ENCODE measurements around the gene NCAM2.

Gene NCAM2

GRCh38 chr21:21000591-21001175, 2.5 kb downstream of the NCAM2 start:
- DNase-seq (ENCODE audit: extremely low spot score), result no peak
- TF ChIP-seq CTCF (IDR thresholded peaks at IDR 0.05; ENCODE audit: control extremely low read depth, extremely low read depth, low read depth, missing control alignments), result no peak
- ChIA-PET CTCF (interaction anchor here (1.0 to 1.6 kb wide), 3 partner anchors 14 to 36 kb away, joined by 3 to 5 read pairs (median 3); no protein-coding TSS in a partner anchor), POLR2A (no interaction called here)

GRCh38 chr21:21001591-21002100, 3.4 kb downstream of the NCAM2 start:
- TF ChIP-seq CTCF (IDR thresholded peaks at IDR 0.05; ENCODE audit: control extremely low read depth, extremely low read depth, low read depth, missing control alignments), result no peak
- no peak for DNase-seq (ENCODE audit: extremely low spot score)
- ChIA-PET CTCF (interaction anchor here (1.2 kb wide), 1 partner anchor 9 kb away, joined by 3 read pairs; no protein-coding TSS in a partner anchor), POLR2A (no interaction called here)

GRCh38 chr21:21002153-21002552, 3.9 kb downstream of the NCAM2 start:
- ChIA-PET POLR2A (no interaction called here), CTCF (interaction anchor here (1.2 kb wide), 1 partner anchor 8 kb away, joined by 3 read pairs; no protein-coding TSS in a partner anchor)
- no peak for TF ChIP-seq CTCF (IDR thresholded peaks at IDR 0.05; ENCODE audit: control extremely low read depth, extremely low read depth, low read depth, missing control alignments)
- DNase-seq (ENCODE audit: extremely low spot score), result no peak

GRCh38 chr21:21003701-21004100, 5.5 kb downstream of the NCAM2 start:
- CTCF ChIA-PET, result interaction anchor here (0.9 to 1.2 kb wide), 3 partner anchors 11 to 24 kb away, joined by 3 read pairs; no protein-coding TSS in a partner anchor

GRCh38 chr21:21007606-21008005, 9.4 kb downstream of the NCAM2 start:
- DNase-seq (ENCODE audit: extremely low spot score), result no peak
- TF ChIP-seq CTCF (IDR thresholded peaks at IDR 0.05; ENCODE audit: control extremely low read depth, extremely low read depth, low read depth, missing control alignments), result no peak
- ChIA-PET CTCF (no interaction called here), POLR2A (no interaction called here)

More at GRCh38 chr21:21003701-21004100, 5.5 kb downstream of the NCAM2 start:
- TF ChIP-seq CTCF (IDR thresholded peaks at IDR 0.05; ENCODE audit: control extremely low read depth, extremely low read depth, low read depth, missing control alignments), result peak; percentile 17
- POLR2A ChIA-PET, result no interaction called here
- DNase-seq (ENCODE audit: extremely low spot score), result no peak

- ChIA-PET CTCF (interaction anchor here (1.2 kb wide), 1 partner anchor 8 kb away, joined by 3 read pairs; no protein-coding TSS in a partner anchor), POLR2A (no interaction called here)
- DNase-seq (ENCODE audit: extremely low spot score), result no peak
- TF ChIP-seq CTCF (IDR thresholded peaks at IDR 0.05; ENCODE audit: control extremely low read depth, extremely low read depth, low read depth, missing control alignments), result no peak
These were observed 12.0 kb downstream of the NCAM2 start for GRCh38 chr21:21010228-21010627.

All from GM10248 (cell line).